HG03457 (cell line): ENCODE results near the gene CMTM8.

Source experiments
- ATAC-seq: cut with Tn5 transposase; IDR thresholded peaks from one replicate; pipeline ENCODE4 v1.9.1; 2021; ENCODE audit warnings: moderate number of reproducible peaks; ENCODE audit not compliant: unreplicated experiment

CMTM8 gene

DNA sequence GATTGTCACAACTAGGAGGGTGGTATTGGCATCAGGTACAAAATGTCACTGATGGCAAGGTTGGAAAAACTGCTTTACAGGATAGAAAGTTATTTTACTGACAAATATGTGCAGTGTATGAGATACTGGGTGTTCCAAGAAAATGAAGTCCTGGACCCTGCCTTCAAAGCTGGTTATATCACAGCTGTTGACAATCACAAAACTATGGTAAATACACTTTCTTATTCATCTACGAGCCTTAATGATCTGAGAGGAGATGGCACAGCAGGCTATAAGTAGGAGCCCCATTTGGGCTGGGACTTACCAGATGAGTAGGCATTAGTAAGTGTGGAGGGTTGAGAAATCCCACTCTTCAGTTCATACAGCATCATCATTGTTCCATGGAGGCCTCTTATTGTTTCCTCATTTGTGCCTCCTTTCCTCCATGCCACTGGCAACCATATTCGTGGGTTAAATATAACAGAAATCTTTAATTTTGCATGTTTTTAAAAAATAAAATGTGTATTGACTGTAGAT lies 66.9 kb downstream of the CMTM8 start:
- ATAC-seq: no peak

DNA sequence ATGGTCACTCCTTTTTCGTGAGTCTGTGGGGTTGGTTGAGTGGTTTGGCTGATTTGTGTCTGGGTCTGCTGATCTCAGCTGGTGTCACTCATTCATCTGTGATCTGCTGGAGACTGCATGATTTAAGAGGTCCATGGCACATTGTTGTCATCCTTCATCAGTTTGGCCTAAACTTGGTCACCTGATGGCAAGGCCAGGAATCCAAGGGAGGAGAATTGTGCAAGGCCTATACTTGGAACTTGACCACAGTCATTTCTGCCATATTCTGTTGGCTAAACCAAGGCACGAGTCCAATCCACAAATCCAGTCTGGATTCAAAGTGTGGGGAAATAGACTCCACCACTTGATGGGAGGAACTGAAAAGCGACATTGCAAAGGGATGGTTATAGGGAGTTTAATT lies 67.6 kb downstream of the CMTM8 start:
- no peak for ATAC-seq

DNA sequence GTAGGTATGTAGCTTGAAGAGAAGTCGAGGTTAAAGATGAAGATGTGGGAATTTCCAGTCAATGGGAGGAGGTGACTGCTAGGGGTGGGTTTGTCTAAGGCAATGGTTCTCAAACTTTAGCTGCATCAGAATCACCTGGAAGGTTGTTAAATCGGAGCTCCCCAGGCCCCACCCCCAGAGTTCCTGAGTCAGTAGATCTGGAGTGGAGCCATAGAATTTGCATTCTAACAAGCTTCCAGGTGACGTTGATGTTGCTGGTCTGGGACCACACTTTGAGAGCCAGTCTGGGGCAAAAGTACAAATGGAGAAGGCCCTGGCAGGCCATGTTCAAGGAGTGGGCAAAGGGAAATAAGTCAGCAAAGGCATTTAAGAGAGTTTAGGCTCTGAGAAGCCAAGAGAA lies 69.1 kb downstream of the CMTM8 start:
- ATAC-seq: no peak

DNA sequence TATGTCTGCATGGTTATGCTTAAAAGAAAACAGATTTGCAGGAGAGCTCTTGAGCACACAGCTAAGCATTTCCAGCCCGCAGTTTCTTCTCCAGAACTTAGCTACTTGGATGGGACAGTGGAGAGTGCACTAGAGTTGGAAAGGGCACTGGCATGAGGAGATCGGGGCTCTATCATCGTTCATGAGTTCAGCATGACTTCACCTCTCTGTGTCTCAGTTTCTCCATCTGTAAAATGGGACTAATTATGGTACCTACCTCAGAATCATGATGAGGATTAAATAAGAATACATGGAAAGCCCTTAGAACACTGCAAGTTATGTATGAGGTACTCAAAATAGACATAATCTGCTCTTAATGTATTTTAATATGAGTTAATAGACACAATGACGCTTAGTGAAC lies 69.9 kb downstream of the CMTM8 start:
- no peak for ATAC-seq

DNA sequence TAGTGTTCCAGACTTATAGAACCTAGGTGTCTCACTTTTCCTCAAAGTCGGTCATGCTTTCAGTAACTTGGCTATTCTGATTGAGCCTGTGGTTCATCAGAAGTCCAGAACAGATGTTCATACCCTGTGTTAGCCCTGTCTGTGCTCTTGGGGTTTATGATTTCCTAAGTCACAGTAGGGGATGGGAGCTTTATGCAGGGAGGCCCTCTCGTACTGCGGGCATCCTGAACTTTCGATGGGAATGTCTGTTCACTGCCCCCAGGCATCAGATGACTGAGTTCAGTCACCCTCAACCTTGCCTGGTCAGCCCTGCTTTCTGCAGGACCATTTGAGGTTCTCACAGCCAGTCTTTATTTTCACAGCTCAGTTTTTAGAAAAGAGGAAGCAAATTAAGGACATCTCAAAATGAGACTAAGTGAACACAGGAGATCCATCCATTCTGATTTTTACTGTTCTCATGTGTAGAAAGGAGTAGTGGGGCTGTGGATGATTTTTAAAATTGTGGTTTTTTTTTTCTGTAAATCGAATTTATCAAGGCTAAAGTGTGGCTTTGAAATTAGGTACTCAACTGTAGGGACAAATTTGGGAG lies 71.3 kb downstream of the CMTM8 start:
- ATAC-seq: no peak

DNA sequence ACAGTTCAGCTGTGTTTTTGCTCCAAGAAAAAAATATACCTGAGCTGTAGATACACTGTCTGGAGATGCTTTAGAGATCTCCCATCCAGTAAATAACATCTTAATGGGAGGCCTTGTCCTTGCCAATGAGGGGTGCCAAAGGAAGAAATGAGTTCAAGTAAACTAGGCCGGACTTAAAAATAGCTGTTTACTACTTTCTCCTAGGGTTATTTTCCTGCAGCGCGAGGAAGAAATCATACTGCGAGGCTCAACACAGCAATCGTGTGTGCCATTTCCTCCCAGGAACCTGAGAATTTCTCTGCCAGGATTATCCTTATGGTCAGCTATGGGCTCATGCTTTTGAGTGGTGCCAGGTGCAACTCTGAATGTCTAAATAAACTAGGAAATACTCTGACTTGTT lies 71.9 kb downstream of the CMTM8 start:
- ATAC-seq: no peak

DNA sequence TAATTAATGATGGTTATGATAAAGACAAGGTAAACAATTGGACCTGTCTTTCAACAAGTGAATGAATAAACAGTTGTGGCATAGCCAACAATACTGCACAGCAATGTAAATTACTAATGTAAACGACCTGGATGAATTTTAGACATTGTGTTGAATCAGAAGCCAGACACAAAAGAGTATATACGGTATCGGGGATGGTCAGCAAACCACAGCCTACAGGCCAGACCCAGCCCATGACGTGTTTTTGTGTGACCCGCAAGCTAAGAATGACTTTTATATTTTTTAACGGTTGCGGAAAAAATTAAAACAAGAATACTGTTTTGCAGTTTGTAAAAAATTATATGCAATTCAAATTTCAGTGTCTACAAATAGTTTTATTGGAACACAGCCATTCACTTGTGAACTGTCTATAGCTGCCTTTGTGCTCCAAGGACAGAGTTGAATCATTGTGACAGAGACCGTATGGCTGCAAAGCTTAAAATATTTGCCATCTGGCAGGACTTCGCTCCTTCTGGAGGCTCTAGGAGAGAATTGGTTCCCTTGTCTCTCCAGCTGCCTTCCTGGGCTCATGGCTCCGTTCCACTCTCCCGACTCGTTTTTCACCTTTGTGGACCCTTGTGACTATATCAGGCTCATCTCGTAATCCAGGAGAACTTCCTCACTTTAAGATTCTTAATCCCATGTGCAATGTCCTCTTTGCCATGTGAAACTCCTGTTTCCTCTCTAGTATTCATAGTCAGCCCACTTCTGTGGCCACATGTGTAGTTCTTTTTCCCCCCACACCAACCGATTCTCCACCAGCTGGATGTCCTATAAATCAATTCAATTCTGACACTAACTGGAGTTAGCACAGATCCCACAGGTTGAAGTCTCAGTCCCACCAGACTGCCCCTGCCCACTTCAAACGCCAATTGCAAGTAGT lies 72.7 kb downstream of the CMTM8 start:
- no peak for ATAC-seq

DNA sequence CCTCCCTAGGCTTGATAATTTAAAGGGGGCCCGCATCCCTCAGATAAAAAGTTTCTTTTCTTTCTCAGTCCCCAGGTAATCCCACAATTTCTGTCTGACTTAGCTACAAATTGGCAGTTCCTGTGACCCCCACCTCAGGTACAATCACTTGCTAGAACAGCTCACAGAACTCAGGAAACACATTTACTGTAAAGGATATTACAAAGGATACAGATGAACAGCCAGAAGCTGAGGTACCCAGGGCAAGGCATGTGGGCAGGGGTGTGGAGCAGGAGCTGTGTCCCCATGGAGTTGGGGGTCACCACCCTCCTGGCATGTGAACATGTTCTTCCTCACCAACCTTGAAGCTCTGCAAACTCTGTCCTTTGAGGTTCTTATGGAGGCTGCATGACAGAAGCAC lies 73.8 kb downstream of the CMTM8 start:
- no peak for ATAC-seq

DNA sequence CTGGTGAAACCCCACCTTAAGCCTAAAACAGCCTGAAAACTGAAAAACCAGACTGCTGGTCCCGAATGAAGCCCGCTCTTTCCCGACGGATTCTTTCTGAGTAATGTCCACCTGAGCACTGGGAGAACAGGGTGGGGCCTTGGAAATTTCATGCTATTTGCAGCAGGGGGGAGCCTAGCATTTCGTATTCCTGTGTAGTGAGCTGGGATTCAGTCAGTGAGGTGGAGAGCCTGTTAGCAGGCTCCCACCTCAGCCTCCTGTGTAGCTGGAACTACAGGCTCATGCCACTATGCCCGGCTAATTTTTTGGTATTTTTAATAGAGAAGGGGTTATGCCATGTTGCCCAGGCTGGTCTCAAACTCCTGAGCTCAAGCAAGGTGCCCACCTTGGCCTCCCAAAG lies 74.7 kb downstream of the CMTM8 start:
- no peak for ATAC-seq

DNA sequence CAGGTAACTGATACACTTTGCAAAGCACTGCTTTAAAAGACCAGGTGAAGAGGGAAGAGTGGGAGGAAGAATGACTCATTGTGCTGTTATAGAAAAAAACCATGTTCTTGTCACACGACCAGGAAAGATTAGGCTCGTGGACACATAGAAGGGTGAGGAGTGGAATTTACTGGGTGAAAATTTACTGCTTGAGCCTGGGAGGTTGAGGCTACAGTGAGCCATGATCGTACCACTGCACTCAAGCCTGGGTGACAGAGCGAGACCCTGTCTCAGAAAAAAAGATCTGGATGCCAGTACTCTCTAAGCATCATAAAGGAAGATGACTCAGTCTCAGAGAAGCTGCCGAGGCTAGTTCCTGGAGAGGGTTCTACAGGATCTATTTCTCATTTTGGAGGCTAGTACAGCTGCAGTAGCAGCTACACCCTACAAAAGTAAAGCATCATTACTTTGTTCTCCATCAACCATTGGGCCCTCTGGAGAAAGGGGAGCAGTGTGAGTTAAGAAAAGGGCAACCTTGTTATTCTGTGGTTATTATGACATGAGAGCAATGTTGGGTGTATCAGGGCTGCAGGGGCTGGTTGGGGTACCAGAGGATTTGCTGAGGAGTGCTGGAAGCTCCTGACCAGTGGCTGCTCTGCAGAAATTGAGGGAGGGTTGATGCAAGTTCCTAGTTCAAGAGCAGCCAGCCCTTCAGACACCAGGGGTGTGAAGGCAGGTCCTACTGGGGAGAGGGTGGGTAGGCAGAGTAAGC lies 75.4 kb downstream of the CMTM8 start:
- no peak for ATAC-seq

DNA sequence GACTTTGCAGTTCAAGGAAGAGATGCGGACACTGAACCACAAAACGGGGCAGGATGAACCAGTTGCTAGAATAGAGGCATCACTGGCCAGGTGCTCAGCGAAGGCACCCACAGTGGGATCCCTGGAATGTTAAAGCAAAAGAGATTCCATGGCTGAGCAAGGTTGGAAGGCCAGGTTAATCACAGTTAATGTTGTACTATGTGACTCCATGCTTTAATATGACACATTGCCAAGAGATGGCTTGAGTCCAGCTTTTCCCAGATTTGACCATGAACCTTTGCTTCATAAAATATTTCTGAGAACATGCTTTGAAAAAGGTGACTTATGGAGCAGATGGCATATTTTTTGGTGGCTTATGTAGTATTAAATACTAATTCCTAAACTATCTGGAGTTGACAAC lies 77.0 kb downstream of the CMTM8 start:
- no peak for ATAC-seq

DNA sequence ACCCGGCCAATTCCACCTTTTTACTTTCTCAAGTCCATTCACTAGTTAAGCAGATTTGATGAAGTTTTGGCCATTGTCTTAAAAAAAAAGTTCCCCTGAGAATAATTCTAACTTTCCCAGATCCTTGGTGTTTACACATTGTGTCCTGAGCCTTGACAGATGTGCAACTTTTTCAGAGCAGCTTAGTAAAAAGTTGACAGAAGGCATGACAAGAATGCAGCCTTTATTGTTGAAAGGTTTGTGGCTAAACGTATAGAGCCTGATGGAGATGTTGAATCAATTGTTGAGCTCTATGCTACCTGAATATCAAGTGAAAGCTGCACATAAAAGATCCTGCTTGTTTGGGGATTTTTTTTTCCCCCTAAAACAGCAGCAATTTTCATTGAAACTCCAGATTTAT lies 77.8 kb downstream of the CMTM8 start:
- ATAC-seq: no peak

DNA sequence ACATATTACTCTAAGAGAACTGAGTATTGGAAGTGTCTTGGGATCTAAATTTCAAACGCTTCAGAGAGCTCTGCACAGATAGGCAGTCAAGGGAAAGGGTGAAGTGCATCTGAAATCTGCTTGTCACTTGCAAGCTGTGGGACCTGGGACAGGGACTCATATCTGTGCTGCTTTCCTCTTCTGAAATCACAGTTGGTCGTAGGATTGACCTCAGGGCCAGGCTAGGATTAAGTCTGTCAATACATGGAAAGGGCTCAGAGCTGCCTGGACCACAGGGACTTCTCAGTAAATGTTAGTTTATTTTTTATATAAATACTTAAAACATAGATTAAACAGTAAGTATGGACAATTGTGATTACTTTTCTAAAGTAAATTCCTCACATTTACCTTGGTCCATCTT lies 78.5 kb downstream of the CMTM8 start:
- no peak for ATAC-seq

DNA sequence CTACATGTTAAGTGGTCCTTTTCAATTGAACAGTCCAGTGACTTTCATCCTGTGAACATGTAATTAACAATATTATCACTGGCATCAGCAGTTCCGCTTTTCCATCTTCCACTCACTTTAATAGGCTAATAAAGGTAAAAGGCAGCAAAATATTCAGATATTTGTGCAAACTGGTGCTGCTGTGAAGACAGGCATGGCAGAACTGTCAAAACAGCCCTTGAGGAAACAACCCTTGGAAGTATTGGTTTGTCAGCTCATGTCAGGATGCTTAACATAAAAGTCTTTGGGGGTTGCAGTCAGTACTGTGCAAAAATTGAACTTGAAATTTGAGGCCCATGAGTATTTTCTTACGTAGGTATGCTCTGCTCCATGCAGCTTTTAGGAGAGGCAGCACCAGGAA lies 81.1 kb downstream of the CMTM8 start:
- no peak for ATAC-seq

DNA sequence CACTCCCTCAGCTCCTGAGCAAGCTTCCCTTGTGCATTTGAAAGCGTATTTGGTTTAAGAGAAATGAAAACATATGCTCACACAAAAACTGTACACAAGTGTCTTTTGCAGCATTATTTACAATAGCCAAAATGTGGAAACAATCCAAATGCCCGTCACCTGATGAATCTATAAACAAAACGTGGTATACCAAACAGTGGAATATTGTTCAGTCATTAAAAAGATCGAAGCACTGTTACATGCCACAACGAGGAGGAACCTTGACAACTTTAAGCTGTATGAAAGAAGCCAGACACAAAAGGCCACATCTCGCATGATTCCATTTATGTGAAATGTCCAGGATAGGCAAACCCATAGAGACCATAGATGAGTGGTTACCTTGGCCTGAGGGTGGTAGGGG lies 81.6 kb downstream of the CMTM8 start:
- no peak for ATAC-seq

DNA sequence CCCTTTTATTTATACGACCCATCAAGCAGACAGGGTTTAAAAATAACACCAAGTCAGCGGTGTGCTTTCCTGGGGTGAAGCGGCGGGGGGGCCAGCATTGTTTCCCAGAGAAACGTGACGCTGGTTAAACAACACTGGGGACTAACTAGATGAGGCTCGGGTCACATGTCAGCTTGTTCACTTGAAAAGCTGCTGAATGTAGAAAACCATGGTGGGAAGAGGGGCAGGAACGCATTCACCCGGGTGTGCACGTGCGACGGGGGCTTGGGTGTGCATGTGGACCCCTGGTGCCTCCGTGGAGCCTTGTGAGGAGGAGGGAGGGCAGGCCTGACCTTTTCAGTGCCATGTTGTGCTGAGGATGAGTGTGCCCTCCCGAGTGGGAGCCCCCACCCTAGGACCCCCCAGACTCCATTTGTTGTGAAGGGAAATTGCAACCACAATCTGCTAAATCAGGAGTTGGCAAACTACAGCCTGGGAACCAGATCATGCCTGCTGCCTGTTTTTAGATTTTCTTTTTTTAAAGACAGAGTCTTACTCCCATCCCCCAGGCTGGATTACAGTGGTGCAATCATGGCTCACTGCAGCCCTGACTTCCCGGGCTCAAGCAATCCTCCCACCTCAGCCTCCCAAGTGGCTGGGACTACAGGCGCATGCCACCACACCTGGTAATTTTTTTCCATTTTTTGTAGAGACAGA lies 82.8 kb downstream of the CMTM8 start:
- ATAC-seq: no peak

DNA sequence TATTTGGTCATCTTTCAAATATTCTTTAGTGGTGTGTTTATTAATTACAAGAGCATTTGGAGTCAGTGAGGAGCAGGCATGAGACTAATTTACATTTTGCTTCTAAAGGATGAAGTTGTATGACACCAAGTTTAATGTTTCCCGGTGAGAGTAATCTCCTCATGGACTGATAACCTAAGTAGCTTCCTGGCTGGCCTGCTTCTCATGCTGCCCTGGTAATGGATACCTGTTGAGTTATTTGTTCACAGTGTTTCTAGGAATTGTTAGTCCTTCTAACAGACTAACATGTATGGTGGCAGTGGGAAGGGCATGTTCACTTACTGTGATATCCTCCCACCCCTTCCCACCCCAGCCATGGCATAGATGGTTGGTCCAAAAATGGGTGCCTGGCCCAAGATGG lies 83.8 kb downstream of the CMTM8 start:
- no peak for ATAC-seq

DNA sequence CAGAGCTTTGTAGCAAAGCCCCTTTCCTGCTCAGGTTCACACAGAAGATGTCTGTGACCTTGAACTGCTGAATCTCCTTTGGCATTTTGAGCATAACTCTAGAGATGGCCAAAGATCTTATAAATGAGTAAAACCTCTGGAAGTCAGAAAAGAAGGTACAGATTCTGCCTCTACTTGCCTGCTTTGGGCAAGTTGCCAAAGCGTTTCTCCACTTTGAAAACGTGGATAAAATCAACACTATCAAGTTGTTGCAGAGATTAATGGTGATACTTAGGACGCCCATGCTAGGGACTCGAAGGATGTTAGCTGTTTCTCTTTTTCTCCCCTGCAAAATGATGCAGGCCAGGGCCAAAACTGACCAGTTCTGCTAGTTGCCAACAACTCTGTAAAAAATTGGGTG lies 85.1 kb downstream of the CMTM8 start:
- no peak for ATAC-seq

DNA sequence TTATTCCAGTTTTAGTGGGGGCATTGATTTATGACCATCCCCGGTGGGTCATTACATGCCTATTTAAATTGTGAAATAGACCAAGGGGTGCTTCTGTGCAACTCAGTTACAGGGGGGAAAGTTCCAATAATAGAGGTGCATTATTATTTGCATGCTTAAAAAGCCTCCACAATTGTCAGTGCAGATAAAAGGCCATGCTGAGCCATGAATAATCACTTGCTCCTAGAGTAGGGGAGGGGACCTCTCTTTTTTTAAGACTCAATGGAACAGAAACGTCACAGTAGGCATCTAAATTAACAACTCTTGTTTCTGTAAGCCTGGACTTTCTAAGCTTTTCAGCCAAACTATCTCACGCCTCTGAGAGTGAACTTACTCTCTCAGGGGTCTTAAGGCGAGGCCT lies 86.7 kb downstream of the CMTM8 start:
- no peak for ATAC-seq

DNA sequence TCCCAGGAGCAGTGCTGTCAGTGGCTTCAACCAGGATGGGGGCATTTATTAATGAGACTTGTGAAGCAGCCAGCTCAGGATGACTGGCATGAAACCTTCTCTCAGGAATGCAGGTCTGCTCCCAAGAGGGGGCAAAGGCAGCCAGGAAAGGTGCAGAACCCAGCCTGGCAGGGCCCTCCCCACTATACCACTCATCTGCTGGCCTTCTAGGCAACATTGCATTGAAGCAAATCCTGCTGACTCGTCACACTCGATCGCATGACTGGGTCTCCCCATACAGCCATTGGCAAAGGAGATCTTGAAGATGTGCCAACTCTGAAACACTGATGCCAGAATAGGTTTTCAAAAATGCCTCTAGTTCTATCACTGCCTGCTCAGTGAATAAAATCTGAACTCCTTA lies 87.4 kb downstream of the CMTM8 start:
- ATAC-seq: no peak

DNA sequence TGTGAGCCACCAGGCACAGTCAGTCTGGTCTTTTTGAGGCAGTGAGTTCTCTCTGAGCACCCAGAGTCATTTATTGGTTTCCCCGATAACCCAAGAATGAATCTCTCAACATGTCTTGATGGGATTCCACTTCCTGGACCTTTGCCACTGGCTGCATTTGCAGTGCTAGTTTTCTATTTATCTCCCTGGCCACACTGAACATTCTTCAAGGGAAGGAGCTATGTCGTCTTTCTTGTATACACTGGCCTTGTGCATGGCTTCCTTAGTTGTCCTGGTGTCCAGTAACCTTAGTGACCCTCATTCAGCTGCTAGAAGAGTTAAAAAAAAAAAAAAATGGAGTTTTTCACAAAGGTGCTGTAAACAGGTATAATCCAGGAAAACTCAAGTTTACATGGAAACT lies 88.3 kb downstream of the CMTM8 start:
- no peak for ATAC-seq
